ENCODE measurements around the gene AGBL1. TPM values are rescaled to one million over a fixed set of nuclear protein-coding genes. Genes with fewer than 3 reads are reported as not detected.
"Not testable (repeated sequence)": the region's sequence is repeated elsewhere in the genome, so short reads cannot be mapped to it uniquely, and the experiment has no call there.

The AGBL1 gene
- total RNA-seq, 2 donors from 2014 or later = not detected

DNA sequence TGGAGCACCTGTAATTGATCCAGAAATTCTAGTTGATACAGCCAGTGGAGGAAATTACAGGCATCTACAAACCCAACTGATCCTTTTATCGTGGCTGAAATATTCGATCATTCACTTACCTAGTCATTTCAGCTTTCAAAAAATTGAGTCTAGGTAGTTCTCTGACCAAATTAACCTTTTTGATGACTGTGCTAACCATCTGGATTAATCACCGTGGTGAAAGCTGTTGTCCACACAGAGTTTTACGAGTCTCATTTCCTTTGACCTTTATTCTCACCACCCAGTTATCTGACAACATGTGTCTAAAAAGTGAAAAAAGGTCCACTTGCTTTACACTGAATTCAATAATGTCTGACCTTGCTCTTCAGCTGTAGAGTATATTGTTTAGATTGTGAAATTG, 354.3 kb downstream of the AGBL1 start:
- no peaks in the 10 kb centered on the region for H3K36me3 ChIP-seq
- H3K9me3 ChIP-seq = no peaks in the 10 kb centered on the region
- H3K4me3 ChIP-seq = no peak overlapping the region
- no peak overlapping the region for H3K27ac ChIP-seq
- DNase-seq (ENCODE audit: low spot score) = no peak
- no peaks in the 10 kb centered on the region for H3K4me1 ChIP-seq
- TF ChIP-seq, protein P1, sequence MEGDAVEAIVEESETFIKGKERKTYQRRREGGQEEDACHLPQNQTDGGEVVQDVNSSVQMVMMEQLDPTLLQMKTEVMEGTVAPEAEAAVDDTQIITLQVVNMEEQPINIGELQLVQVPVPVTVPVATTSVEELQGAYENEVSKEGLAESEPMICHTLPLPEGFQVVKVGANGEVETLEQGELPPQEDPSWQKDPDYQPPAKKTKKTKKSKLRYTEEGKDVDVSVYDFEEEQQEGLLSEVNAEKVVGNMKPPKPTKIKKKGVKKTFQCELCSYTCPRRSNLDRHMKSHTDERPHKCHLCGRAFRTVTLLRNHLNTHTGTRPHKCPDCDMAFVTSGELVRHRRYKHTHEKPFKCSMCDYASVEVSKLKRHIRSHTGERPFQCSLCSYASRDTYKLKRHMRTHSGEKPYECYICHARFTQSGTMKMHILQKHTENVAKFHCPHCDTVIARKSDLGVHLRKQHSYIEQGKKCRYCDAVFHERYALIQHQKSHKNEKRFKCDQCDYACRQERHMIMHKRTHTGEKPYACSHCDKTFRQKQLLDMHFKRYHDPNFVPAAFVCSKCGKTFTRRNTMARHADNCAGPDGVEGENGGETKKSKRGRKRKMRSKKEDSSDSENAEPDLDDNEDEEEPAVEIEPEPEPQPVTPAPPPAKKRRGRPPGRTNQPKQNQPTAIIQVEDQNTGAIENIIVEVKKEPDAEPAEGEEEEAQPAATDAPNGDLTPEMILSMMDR (IDR thresholded peaks at IDR 0.05) = no peak
- H3K27me3 ChIP-seq = no peaks in the 10 kb centered on the region

DNA sequence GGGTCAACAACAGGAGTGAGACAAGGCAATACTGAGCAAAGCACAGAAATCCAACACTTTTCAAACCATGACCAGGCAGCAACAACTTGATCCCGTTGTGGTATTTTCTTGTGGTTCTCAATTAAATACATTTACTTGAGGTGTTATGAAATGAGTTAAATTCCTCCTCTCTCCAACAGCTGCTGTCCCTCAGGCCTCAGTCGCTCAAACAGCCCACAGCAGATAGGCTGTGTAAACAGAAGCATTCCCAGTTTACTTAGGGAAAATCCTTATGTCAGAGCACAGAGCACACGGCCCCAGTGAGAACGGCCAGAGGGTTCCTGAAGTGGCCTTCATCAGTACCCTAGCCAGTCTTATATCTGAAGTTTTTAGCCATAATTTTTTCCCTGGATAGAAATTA, 359.9 kb downstream of the AGBL1 start:
- TF ChIP-seq, protein P1 (IDR thresholded peaks at IDR 0.05) = no peak

DNA sequence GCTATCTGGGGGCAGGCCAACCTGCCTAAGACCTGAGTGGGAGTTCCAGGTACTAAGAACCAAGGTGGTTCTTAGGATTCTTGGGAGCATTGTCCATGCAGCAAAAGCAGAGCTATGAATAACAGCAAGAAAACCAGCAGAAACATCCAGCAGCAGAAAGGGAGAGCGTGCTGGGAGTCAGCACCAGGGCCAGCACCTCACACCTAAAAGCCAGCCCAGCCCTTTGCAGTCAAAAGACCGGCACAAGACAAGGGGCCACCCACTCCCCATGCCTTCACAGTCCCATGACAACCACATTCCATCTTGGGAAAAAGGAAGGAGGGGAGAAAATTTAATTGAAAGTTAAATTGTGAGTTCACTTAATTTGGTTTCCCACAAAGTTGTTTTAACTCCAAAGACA, 364.9 kb downstream of the AGBL1 start:
- no peak overlapping the region for H3K27ac ChIP-seq
- no peak for DNase-seq (ENCODE audit: low spot score)

More for the DNA sequence above, 359.9 kb downstream of the AGBL1 start:
- no peak for DNase-seq (ENCODE audit: low spot score)
- Histone ChIP-seq H3K4me3 (no peak overlapping the region), H3K36me3 (no peaks in the 10 kb centered on the region), H3K4me1 (no peaks in the 10 kb centered on the region), H3K27me3 (no peaks in the 10 kb centered on the region), H3K9me3 (no peaks in the 10 kb centered on the region), H3K27ac (no peak overlapping the region)

DNA sequence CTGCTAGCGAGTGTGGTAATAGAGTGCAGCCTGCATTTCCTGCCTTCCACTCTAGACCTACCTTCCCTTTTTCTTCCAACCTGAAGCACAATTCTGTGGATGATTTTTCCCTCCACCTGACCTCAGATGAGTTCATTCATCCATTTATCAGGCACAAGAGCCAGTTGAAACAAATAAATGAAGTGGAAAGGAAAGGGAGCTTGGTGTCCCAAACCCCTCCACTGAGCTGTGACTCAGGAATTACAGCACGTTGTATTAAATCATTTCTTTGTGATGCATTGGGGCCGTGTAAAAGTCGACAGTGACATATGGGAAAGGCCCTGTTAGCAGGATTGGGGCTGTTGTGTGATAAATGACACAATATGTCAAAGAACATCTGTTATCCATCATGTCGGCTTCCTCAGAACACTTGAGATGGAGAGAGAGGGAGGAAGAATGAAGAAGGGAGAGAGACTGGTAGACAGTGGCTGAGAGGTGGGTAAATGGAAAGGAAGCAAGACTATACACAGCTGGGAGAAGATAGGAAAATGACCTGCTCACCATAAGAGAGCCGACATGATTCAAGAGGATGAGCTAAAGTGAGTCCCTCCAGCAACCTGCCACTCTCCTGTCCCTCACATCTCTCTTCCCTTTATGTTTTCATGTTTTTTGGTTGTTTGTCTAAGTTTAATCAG, 366.0 kb downstream of the AGBL1 start:
- Histone ChIP-seq H3K36me3 (no peaks in the 10 kb centered on the region), H3K4me1 (no peaks in the 10 kb centered on the region), H3K27ac (no peak overlapping the region), H3K4me3 (no peak overlapping the region), H3K9me3 (no peaks in the 10 kb centered on the region), H3K27me3 (no peaks in the 10 kb centered on the region)
- DNase-seq (ENCODE audit: low spot score) = no peak
- TF ChIP-seq, protein P1 (IDR thresholded peaks at IDR 0.05) = no peak

More for the DNA sequence above, 364.9 kb downstream of the AGBL1 start:
- H3K4me1 ChIP-seq = no peaks in the 10 kb centered on the region
- no peaks in the 10 kb centered on the region for H3K36me3 ChIP-seq
- no peaks in the 10 kb centered on the region for H3K9me3 ChIP-seq
- TF ChIP-seq, protein P1 (IDR thresholded peaks at IDR 0.05) = no peak
- H3K4me3 ChIP-seq = no peak overlapping the region
- no peaks in the 10 kb centered on the region for H3K27me3 ChIP-seq

DNA sequence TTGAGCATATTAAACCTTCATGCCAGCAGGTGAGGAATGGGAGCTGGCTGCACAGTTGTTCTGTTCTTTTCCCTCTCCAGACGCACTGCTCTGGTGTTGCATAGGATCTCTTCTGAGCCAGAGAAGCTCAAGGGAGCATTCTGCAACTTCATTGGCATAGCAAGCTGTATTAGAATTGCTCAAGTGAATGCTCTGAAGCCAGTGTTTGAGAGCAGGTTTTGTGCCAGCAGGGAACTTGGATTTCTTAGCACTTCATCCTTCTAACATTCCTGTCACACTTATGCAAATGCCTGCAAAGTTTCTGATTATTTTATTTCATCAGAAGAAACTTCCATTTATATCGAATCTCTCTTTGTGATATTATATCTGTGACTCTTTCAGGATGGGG, 366.6 kb downstream of the AGBL1 start:
- Histone ChIP-seq H3K4me1 (no peaks in the 10 kb centered on the region), H3K27me3 (no peaks in the 10 kb centered on the region), H3K9me3 (no peaks in the 10 kb centered on the region), H3K27ac (no peak overlapping the region), H3K36me3 (no peaks in the 10 kb centered on the region), H3K4me3 (no peak overlapping the region)
- no peak for DNase-seq (ENCODE audit: low spot score)
- TF ChIP-seq, protein P1 (IDR thresholded peaks at IDR 0.05) = no peak

DNA sequence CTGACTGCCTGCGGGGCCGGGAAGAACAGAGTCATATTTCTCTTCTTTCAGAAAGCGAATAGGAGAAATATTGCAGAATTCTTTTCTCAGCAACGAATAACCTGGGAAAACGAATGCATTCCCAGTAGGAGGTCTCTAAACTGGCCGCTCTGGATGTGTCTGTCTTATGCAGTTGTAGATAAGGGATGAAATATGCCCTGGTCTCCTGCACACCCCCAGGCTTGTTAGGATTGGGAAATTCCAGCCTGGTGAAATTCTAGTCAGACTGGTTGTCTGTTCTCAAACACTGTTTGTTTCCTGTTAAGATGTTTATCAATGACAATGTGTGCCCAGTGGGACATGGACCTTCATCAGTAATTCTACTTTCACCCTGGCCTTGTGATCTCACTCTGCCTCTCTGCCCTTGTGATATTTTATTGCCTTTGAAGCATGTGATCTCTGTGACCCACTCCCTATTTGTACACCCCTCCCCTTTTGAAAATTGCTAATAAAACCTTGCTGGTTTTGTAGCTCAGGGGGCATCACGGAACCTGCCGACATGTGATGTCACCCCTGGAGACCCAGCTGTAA, 385.9 kb downstream of the AGBL1 start:
- not testable (repeated sequence) for DNase-seq (ENCODE audit: low spot score); H3K27me3 ChIP-seq; H3K36me3 ChIP-seq; H3K27ac ChIP-seq; H3K4me1 ChIP-seq; H3K4me3 ChIP-seq
- peaks cover 0 to 17% of the 10 kb centered on the region in 2 donors for H3K9me3 ChIP-seq

Measured in right atrium auricular region (tissue), 2 donors.